Caco-2 (cell line): ENCODE results near the gene USP6. TPM values are rescaled to one million over a fixed set of nuclear protein-coding genes. Genes with fewer than 3 reads are reported as not detected.
"Not testable (repeated sequence)": the region's sequence is repeated elsewhere in the genome, so short reads cannot be mapped to it uniquely, and the experiment has no call there.

ENCODE experiments used
- BruUV-seq: library from RNA; stranded (reverse); fragments of 400-500 nt; replicated peaks from 2 replicates; lab custom pipeline; 2021; lab: Mats Ljungman, UMichigan
- CTCF ChIA-PET: fragments of 300-600 bp; sonication (Branson Sonifier 250); formaldehyde crosslinking; loops from one replicate; lab custom pipeline; 2022; ENCODE audit warnings: antibody characterized with exemption; lab: Charles Lee
- POLR2A ChIA-PET: fragments of 300-600 bp; sonication (Branson Sonifier 250); formaldehyde crosslinking; loops from one replicate; lab custom pipeline; 2022; ENCODE audit warnings: antibody characterized with exemption; lab: Charles Lee
- DNase-seq, 2 experiments: peaks; one replicate each; pipeline versions ENCODE4 v3.0.0 to v3.0.0-alpha.2; 2020 to 2022
- H3K27me3 ChIP-seq: replicated peaks from 2 replicates; pipeline ENCODE4 v1.6.0; 2011; ENCODE audit warnings: low read length; ENCODE audit not compliant: control insufficient read depth, insufficient read depth
- H3K36me3 ChIP-seq: 2 replicates; pipeline ENCODE4 v1.5.1; 2011; ENCODE audit warnings: low read length; ENCODE audit not compliant: control insufficient read depth, insufficient read depth
- H3K4me1 ChIP-seq: fragments of 250-450 bp; sonication (Bioruptor Pico); 2 replicates; pipeline ENCODE4 v1.5.1; 2020; ENCODE audit warnings: mild to moderate bottlenecking
- H3K4me3 ChIP-seq: 2 replicates; pipeline ENCODE4 v1.5.1; 2011; ENCODE audit warnings: low read depth, mild to moderate bottlenecking, control low read depth, low read length
- H3K9me3 ChIP-seq: fragments of 250-450 bp; sonication (Bioruptor Pico); 2 replicates; pipeline ENCODE4 v1.5.1; 2020; ENCODE audit warnings: mild to moderate bottlenecking, moderate library complexity
- H3K27ac Mint-ChIP-seq: one replicate; pipeline ENCODE4 v1.8.0; 2022; ENCODE audit warnings: mixed read lengths; ENCODE audit not compliant: unreplicated experiment
- H3K27me3 Mint-ChIP-seq: one replicate; pipeline ENCODE4 v1.8.0; 2022; ENCODE audit warnings: mixed read lengths; ENCODE audit not compliant: insufficient read depth, unreplicated experiment
- H3K36me3 Mint-ChIP-seq: one replicate; pipeline ENCODE4 v1.8.0; 2022; ENCODE audit warnings: mild to moderate bottlenecking, mixed read lengths; ENCODE audit not compliant: insufficient read depth, unreplicated experiment
- H3K4me1 Mint-ChIP-seq: one replicate; pipeline ENCODE4 v1.8.0; 2022; ENCODE audit warnings: low read depth, mixed read lengths; ENCODE audit not compliant: unreplicated experiment
- H3K4me3 Mint-ChIP-seq: one replicate; pipeline ENCODE4 v1.8.0; 2022; ENCODE audit warnings: mild to moderate bottlenecking, moderate library complexity, mixed read lengths; ENCODE audit not compliant: unreplicated experiment
- H3K9me3 Mint-ChIP-seq: one replicate; pipeline ENCODE4 v1.8.0; 2022; ENCODE audit warnings: mixed read lengths; ENCODE audit not compliant: unreplicated experiment
- intact Hi-C: fragments of 100-400 bp; cut with micrococcal nuclease; formaldehyde crosslinking; loops from one replicate; pipeline ENCODE4 v1.10.0; 2022; ENCODE audit not compliant: unreplicated experiment
- total RNA-seq: library from RNA; stranded (reverse); gene quantifications from 2 replicates; pipeline ENCODE4 v1.2.3, GENCODE V29; 2022
- TF ChIP-seq, protein P1 (sequence below), 2 experiments: fragments of 200-600 bp in 1 of 2; IDR thresholded peaks; 1 replicate in 1 of 2; 2 replicates in 1 of 2; pipeline versions ENCODE4 v1.5.1 to v1.8.0; 2011 to 2022; ENCODE audit warnings: antibody characterized with exemption in 1 of 2, control low read depth in 1 of 2, inconsistent platforms in 1 of 2, low read depth in 1 of 2, low read length in 1 of 2, mild to moderate bottlenecking in 1 of 2, moderate library complexity in 1 of 2; ENCODE audit not compliant: insufficient read depth in 1 of 2, severe bottlenecking in 1 of 2, unreplicated experiment in 1 of 2

Gene USP6
- total RNA-seq, 1 experiment from 2014 or later = 0.16 TPM

DNA sequence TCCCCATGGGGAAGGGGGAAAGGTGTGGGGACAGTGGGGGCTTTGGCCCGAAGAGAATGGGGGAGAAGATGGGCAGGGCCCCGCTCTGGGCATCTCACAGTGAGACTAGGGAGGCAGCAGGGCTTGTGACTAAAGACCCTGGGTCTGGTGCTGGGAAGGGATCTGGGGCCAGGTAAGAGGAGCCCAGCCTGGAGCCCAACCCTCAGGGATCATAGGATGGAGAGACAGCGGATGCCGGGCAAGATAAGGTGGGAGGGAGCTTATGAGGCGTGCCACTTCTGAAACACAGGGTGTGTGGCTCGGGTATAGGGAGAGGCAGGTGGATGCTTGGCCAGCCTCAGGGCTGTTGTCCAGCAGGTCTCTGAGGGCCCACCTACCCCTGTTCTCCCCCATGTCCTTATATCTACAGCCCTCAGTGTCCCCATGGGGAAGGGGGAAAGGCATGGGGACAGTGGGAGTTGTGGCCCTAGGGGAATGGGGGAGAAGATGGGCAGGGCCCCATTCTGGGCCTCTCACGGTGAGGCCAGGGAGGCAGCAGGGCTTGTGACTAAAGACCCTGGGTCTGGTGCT, 15.4 kb downstream of the USP6 start:
- Histone ChIP-seq H3K4me1 (no peaks in the 10 kb centered on the region), H3K4me3 (no peak overlapping the region), H3K36me3 (no peaks in the 10 kb centered on the region), H3K27me3 (no peaks in the 10 kb centered on the region), H3K9me3 (no peaks in the 10 kb centered on the region)
- H3K9me3 Mint-ChIP-seq = no peaks in the 10 kb centered on the region
- TF ChIP-seq, protein P1, sequence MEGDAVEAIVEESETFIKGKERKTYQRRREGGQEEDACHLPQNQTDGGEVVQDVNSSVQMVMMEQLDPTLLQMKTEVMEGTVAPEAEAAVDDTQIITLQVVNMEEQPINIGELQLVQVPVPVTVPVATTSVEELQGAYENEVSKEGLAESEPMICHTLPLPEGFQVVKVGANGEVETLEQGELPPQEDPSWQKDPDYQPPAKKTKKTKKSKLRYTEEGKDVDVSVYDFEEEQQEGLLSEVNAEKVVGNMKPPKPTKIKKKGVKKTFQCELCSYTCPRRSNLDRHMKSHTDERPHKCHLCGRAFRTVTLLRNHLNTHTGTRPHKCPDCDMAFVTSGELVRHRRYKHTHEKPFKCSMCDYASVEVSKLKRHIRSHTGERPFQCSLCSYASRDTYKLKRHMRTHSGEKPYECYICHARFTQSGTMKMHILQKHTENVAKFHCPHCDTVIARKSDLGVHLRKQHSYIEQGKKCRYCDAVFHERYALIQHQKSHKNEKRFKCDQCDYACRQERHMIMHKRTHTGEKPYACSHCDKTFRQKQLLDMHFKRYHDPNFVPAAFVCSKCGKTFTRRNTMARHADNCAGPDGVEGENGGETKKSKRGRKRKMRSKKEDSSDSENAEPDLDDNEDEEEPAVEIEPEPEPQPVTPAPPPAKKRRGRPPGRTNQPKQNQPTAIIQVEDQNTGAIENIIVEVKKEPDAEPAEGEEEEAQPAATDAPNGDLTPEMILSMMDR (IDR thresholded peaks at IDR 0.05; ENCODE audit: insufficient read depth in 1 of 2, low read depth in 1 of 2, low read length in 1 of 2, severe bottlenecking in 1 of 2, unreplicated experiment in 1 of 2) = no peak
- POLR2A ChIA-PET = no interaction called here
- no peaks in the 10 kb centered on the region for H3K27me3 Mint-ChIP-seq
- no peak overlapping the region for H3K4me3 Mint-ChIP-seq
- no peak overlapping the region for H3K27ac Mint-ChIP-seq
- DNase-seq = no peak
- H3K4me1 Mint-ChIP-seq = no peaks in the 10 kb centered on the region
- CTCF ChIA-PET = no interaction called here
- H3K36me3 Mint-ChIP-seq = no peaks in the 10 kb centered on the region
- intact Hi-C loops = no loop called here
- BruUV-seq = no TSS peak

GRCh38 chr17:5131799-5132502, 16.1 kb downstream of the USP6 start:
- H3K27me3 Mint-ChIP-seq, BruUV-seq, DNase-seq, H3K4me1 Mint-ChIP-seq, CTCF ChIA-PET, H3K4me3 Mint-ChIP-seq, H3K36me3 ChIP-seq, POLR2A ChIA-PET, H3K9me3 ChIP-seq, intact Hi-C loops, H3K36me3 Mint-ChIP-seq, H3K27ac Mint-ChIP-seq, H3K4me1 ChIP-seq, H3K9me3 Mint-ChIP-seq, H3K4me3 ChIP-seq, H3K27me3 ChIP-seq: not testable (repeated sequence)

- H3K27me3 Mint-ChIP-seq, H3K4me1 Mint-ChIP-seq, H3K36me3 Mint-ChIP-seq, H3K27ac Mint-ChIP-seq, H3K4me3 Mint-ChIP-seq, CTCF ChIA-PET, POLR2A ChIA-PET, H3K4me1 ChIP-seq, H3K9me3 ChIP-seq, intact Hi-C loops, H3K4me3 ChIP-seq, H3K27me3 ChIP-seq, H3K36me3 ChIP-seq, H3K9me3 Mint-ChIP-seq, BruUV-seq: not testable (repeated sequence)
- DNase-seq = peak in 1 of 2 experiments; percentile 5
Observed at GRCh38 chr17:5132503-5133225, 16.8 kb downstream of the USP6 start.

DNA sequence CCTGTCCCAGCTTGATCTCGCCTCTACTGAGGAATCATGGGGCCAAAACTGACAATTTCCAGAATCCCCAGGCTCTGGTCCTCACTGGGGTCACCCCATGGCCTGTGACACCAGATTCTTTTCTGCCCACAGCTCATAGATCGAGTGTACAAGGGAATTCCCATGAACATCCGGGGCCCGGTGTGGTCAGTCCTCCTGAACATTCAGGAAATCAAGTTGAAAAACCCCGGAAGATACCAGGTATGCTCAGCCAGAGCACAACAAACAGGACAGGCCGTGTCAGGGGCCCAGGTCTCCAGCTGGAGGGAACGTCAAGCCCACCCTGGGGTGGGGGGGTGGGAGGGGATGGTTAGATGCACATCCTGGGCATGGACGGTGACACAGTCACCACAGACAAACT, 17.5 kb downstream of the USP6 start:
- Histone ChIP-seq H3K36me3 (no peaks in the 10 kb centered on the region), H3K27me3 (no peaks in the 10 kb centered on the region), H3K9me3 (no peaks in the 10 kb centered on the region), H3K4me1 (no peaks in the 10 kb centered on the region), H3K4me3 (no peak overlapping the region)
- Mint-ChIP-seq H3K27me3 (no peaks in the 10 kb centered on the region), H3K36me3 (no peaks in the 10 kb centered on the region), H3K27ac (no peak overlapping the region), H3K4me1 (no peaks in the 10 kb centered on the region), H3K9me3 (no peaks in the 10 kb centered on the region), H3K4me3 (no peak overlapping the region)
- POLR2A ChIA-PET = no interaction called here
- CTCF ChIA-PET = no interaction called here
- BruUV-seq = no TSS peak
- TF ChIP-seq, protein P1 (IDR thresholded peaks at IDR 0.05; ENCODE audit: insufficient read depth in 1 of 2, low read depth in 1 of 2, low read length in 1 of 2, severe bottlenecking in 1 of 2, unreplicated experiment in 1 of 2) = no peak
- no peak for DNase-seq
- intact Hi-C loops = no loop called here

- CTCF ChIA-PET, H3K27ac Mint-ChIP-seq, H3K9me3 ChIP-seq, H3K27me3 Mint-ChIP-seq, H3K36me3 Mint-ChIP-seq, H3K36me3 ChIP-seq, H3K4me3 Mint-ChIP-seq, H3K27me3 ChIP-seq, DNase-seq, BruUV-seq, POLR2A ChIA-PET, H3K4me1 Mint-ChIP-seq, intact Hi-C loops, H3K4me1 ChIP-seq, H3K9me3 Mint-ChIP-seq, H3K4me3 ChIP-seq: not testable (repeated sequence)
Observed at GRCh38 chr17:5133961-5134360, 18.1 kb downstream of the USP6 start.
